ENCODE results near the gene DRC3.

Gene DRC3

DNA sequence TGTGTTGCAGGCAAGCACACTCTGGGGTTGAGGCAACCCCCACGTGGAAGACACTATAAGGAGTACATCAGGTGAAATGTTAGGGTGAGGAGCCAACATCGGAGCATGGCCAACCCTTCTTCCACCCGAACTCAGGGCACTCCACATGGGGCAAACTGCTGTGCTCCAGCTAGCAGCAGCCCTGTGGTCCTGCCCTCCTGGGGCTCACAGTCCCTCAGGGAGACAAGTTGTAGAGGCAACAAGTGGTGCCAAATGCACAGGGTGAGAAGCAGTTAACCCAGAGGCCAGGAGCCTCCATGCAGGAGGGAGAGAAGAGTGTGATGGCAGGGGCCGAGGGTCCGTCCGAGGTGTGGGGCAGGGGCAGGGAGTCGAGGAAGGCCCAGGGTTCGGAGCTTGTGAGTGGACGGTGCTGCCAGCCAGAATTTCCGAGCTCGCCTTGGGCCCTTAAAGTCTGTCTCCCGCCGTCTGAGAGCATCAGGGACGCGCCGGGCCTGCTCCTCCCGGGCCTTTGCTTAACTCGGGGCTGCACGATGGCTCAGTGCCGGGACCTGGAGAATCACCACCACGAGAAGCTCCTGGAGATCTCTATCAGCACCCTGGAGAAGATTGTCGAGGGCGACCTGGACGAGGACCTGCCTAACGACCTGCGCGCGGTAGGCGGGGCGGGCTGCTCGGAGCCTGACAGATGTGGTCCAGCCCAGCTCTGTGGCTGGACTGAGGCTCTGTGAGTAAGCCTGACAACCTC lies 34.0 kb downstream of the DRC3 start:
- DNase-seq (ENCODE audit: low read depth), result no peak
- TF ChIP-seq, protein P1, sequence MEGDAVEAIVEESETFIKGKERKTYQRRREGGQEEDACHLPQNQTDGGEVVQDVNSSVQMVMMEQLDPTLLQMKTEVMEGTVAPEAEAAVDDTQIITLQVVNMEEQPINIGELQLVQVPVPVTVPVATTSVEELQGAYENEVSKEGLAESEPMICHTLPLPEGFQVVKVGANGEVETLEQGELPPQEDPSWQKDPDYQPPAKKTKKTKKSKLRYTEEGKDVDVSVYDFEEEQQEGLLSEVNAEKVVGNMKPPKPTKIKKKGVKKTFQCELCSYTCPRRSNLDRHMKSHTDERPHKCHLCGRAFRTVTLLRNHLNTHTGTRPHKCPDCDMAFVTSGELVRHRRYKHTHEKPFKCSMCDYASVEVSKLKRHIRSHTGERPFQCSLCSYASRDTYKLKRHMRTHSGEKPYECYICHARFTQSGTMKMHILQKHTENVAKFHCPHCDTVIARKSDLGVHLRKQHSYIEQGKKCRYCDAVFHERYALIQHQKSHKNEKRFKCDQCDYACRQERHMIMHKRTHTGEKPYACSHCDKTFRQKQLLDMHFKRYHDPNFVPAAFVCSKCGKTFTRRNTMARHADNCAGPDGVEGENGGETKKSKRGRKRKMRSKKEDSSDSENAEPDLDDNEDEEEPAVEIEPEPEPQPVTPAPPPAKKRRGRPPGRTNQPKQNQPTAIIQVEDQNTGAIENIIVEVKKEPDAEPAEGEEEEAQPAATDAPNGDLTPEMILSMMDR (IDR thresholded peaks at IDR 0.05; ENCODE audit: low read length, missing control alignments), result no peak
- H3K4me3 ChIP-seq (replicated peaks; ENCODE audit: low read depth, low read length), result no peak overlapping the region

DNA sequence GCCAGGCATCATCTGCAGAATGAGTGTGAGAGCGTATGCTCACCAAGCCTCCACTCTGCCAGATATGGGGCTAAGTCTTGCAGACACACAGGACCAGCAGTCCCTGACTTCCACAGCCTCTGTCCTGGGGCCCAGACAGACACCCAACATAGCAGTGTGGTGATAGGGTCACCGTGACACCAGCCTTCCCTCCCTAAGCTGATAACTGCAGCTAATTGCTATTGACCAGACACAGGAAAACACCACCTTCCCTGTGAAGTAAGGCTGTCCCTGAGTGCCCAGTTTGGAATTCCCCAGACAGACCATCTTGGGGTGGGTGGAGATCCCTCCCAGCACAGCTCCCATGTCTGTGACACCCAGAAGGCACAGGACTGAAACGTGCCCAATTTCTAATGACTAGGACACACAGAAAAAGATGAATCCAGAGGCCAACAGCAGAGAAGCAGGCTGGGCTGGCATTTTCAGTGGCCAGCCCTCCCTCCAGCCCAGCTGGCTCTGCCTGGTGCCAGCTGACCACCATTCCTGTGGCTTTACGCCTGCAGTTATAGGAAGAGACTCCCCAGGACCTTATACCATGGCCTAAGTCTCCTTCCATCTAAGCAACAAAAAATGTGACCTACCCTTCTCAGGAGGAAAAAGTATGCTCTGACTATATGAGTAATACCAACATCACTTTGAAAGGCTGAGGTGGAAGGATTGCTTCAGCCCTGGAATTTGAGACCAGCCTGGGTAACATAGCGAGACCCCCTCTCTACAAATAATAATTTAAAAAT lies 36.0 kb downstream of the DRC3 start:
- TF ChIP-seq, protein P1 (IDR thresholded peaks at IDR 0.05; ENCODE audit: low read length, missing control alignments), result no peak
- DNase-seq (ENCODE audit: low read depth), result no peak
- H3K4me3 ChIP-seq (replicated peaks; ENCODE audit: low read depth, low read length), result no peak overlapping the region

DNA sequence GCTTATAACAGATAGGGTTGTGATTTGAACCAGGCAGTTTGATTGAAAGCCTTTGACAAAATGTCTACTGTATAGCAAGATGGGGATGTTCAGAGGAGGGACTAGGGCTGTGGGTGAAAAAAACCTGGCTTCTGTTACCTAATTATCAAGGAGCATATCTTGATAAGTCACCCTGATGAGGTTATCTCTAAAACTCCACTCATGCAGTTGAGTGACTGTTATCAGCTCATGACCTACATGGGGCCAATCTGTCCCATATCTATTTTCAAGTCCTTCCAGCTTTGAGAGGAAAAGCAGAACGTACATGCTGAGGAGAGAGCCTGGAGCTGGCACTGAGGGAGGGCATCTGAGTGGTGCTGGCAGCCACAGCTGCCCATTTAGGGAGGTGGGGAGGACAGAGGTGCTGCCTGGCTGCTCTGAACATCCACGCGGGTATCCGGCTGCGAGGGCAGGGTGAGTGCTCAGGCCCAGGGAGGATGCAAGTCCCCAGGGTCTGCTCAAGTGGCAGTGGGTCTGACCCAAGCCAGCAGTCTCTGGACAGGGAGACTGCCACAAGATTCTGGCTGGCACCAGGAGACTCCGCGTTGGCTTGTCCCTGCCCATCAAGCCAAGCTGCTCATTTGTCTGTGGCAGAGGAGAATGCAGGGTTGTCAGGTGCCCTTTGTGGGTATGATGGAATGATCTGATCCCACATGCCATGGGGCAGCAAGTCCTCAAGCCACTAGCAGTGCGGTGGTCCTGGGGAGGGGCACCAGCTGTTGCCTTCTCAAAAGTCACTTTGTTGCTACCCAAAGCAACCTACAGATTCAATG lies 37.2 kb downstream of the DRC3 start:
- H3K4me3 ChIP-seq (replicated peaks; ENCODE audit: low read depth, low read length), result no peak overlapping the region
- DNase-seq (ENCODE audit: low read depth), result no peak
- TF ChIP-seq, protein P1 (IDR thresholded peaks at IDR 0.05; ENCODE audit: low read length, missing control alignments), result no peak

DNA sequence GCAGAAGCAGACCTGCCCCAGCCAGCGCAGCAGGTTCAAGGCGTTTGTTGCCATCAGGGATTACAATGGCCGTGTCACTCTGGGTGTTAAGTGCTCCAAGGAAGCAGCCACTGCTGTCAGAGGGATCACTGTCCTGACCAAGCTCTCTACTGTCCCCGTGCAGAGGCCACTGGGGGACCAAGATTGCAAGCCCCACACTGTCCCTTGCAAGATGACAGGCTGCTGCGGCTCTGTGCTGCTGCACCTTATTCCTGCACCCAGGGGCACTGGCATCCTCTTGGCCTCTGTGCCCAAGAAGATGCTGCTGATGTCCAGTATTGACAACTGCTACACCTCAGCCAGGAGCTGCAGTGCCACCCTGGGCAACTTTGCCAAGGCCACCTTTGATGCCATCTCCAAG lies 38.6 kb downstream of the DRC3 start:
- TF ChIP-seq, protein P1 (IDR thresholded peaks at IDR 0.05; ENCODE audit: low read length, missing control alignments), result no peak
- DNase-seq (ENCODE audit: low read depth), result no peak
- H3K4me3 ChIP-seq (replicated peaks; ENCODE audit: low read depth, low read length), result no peak overlapping the region

DNA sequence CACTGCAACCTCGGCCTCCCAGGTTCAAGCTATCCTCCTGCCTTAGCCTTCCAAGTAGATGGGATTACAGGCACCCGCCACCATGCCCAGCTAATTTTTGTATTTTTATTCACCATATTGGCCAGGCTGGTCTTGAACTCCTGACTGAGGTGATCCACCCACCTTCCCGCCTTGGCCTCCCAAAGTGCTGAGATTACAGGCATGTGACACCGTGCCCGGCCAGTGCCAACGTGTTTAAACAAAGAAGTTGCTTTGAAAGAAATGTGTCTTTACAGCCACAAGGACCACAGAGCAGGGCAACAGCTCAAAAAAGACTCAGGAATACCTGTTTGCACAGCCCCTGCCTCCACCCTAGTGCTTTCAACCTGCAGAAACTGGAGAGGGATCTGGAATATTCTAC lies 41.3 kb downstream of the DRC3 start:
- TF ChIP-seq, protein P1 (IDR thresholded peaks at IDR 0.05; ENCODE audit: low read length, missing control alignments), result no peak
- no peak overlapping the region for H3K4me3 ChIP-seq (replicated peaks; ENCODE audit: low read depth, low read length)
- no peak for DNase-seq (ENCODE audit: low read depth)

DNA sequence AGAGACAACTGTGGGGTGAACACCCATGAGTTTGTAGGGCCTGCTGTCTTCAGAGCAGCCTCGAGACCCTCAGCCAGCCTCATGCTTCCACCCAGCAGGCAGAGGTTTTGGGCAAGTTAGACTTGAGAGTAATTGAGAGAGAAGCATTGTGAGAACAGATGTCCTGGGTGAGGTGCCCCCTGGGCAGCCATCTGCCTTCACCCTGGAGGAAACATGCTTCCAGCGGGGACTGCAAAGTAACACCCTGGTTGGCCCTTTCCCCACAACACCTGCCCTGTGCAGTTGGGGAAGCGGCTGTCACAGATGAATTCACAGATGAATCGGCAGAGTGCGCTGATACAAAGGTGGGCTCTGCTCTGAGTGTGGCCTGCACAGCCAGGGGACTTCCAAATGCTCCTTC lies 42.9 kb downstream of the DRC3 start:
- H3K4me3 ChIP-seq (replicated peaks; ENCODE audit: low read depth, low read length), result no peak overlapping the region
- DNase-seq (ENCODE audit: low read depth), result no peak
- TF ChIP-seq, protein P1 (IDR thresholded peaks at IDR 0.05; ENCODE audit: low read length, missing control alignments), result no peak
